ENCODE data around the gene STMP1. TPM values are rescaled to one million over a fixed set of nuclear protein-coding genes. Genes with fewer than 3 reads are reported as not detected.
A peak's percentile ranks its signal among the peaks of the same experiment; 100 is the strongest.
"Not testable (repeated sequence)": the region's sequence is repeated elsewhere in the genome, so short reads cannot be mapped to it uniquely, and the experiment has no call there.

The STMP1 gene
- total RNA-seq, 1 donor: 18.8 TPM

DNA sequence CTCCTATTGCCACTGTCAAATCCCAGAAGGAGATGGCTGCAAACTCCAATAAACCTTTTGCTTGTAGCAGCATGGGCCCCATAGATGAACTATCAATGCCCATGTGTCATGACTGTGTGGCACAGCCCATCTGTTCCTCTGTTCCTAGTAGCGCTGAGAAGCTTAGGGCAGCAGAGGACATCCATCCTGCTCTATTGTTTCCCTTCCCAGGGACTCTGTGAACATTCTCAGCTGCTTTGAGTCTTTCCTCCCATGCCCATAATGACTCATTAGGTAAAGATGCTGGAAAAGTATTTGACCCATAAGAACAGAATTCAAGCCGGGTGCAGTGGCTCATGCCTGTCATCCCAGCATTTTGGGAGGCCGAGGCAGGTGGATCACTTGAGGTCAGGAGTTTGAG, 28.3 kb downstream of the STMP1 start:
- H2AFZ ChIP-seq (ENCODE audit: low read length): no peak overlapping the region
- H3K27me3 ChIP-seq (ENCODE audit: insufficient read depth, low read length): no peaks in the 10 kb centered on the region
- H3K4me2 ChIP-seq (ENCODE audit: insufficient read depth, low read length): peak overlapping the region; percentile 47
- peak; percentile 85 for DNase-seq (ENCODE audit: insufficient read length, low spot score, missing footprints)
- TF ChIP-seq, protein P1, sequence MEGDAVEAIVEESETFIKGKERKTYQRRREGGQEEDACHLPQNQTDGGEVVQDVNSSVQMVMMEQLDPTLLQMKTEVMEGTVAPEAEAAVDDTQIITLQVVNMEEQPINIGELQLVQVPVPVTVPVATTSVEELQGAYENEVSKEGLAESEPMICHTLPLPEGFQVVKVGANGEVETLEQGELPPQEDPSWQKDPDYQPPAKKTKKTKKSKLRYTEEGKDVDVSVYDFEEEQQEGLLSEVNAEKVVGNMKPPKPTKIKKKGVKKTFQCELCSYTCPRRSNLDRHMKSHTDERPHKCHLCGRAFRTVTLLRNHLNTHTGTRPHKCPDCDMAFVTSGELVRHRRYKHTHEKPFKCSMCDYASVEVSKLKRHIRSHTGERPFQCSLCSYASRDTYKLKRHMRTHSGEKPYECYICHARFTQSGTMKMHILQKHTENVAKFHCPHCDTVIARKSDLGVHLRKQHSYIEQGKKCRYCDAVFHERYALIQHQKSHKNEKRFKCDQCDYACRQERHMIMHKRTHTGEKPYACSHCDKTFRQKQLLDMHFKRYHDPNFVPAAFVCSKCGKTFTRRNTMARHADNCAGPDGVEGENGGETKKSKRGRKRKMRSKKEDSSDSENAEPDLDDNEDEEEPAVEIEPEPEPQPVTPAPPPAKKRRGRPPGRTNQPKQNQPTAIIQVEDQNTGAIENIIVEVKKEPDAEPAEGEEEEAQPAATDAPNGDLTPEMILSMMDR (IDR thresholded peaks at IDR 0.05; ENCODE audit: extremely low read depth, low read depth, low read length): no peak
- peak overlapping the region; percentile 40 for H3K27ac ChIP-seq (ENCODE audit: low read depth, low read length)
- H3K79me2 ChIP-seq (ENCODE audit: insufficient read depth, low read length): peaks cover 8% of the 10 kb centered on the region
- H3K4me3 ChIP-seq (ENCODE audit: insufficient read depth, low read length): no peak overlapping the region
- H4K20me1 ChIP-seq (ENCODE audit: insufficient read depth, low read length): no peaks in the 10 kb centered on the region
- H3K4me1 ChIP-seq (ENCODE audit: insufficient read depth, low read length): peaks cover 18% of the 10 kb centered on the region
- H3K9me3 ChIP-seq (ENCODE audit: low read depth, low read length): no peaks in the 10 kb centered on the region
- no peaks in the 10 kb centered on the region for H3K36me3 ChIP-seq (ENCODE audit: insufficient read depth, low read length)

DNA sequence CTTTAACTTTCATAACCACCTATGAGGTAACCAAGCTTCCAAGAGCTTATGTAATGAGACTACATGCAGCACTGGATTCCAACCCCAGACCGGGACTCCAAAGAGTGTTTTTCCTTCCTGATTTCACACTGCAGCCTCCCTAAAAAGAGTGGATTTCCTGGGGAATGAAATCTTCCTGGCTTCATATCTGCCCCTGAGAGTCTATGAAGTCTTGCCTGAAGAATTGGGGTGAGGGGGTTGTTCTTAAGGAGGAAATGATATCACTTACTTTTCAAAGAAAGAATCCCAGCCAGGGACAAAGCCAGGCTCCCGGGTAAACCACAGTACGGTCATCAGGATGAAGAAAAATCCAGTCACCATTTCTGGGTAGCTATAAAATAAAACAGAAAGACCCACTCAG, 29.7 kb downstream of the STMP1 start:
- Histone ChIP-seq H3K9me3 (ENCODE audit: low read depth, low read length) (no peaks in the 10 kb centered on the region), H3K4me3 (ENCODE audit: insufficient read depth, low read length) (no peak overlapping the region), H2AFZ (ENCODE audit: low read length) (no peak overlapping the region), H3K27me3 (ENCODE audit: insufficient read depth, low read length) (no peaks in the 10 kb centered on the region), H3K27ac (ENCODE audit: low read depth, low read length) (peak overlapping the region; percentile 72), H4K20me1 (ENCODE audit: insufficient read depth, low read length) (no peaks in the 10 kb centered on the region), H3K36me3 (ENCODE audit: insufficient read depth, low read length) (no peaks in the 10 kb centered on the region), H3K4me1 (ENCODE audit: insufficient read depth, low read length) (peaks cover 16% of the 10 kb centered on the region), H3K4me2 (ENCODE audit: insufficient read depth, low read length) (no peak overlapping the region), H3K79me2 (ENCODE audit: insufficient read depth, low read length) (peaks cover 1% of the 10 kb centered on the region)
- TF ChIP-seq, protein P1 (IDR thresholded peaks at IDR 0.05; ENCODE audit: extremely low read depth, low read depth, low read length): no peak
- DNase-seq (ENCODE audit: insufficient read length, low spot score, missing footprints): no peak

DNA sequence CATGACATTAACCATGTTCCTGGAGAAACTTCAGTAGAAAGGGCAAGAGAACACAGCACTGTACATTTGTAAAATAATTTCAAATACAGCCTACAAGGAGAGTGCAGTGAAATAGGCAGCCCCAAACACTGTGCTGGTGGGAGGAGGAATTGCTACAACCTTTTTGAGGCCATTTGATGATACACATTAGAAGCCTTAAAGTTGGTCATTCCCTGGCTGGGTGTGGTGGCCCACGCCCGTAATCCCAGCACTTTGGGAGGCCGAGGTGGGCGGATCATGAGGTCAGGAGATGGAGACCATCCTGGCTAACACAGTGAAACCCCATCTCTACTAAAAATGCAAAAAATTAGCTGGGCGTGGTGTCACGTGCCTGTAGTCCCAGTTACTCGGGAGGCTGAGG, 30.3 kb downstream of the STMP1 start:
- H3K4me2 ChIP-seq (ENCODE audit: insufficient read depth, low read length); H3K27me3 ChIP-seq (ENCODE audit: insufficient read depth, low read length); DNase-seq (ENCODE audit: insufficient read length, low spot score, missing footprints); H4K20me1 ChIP-seq (ENCODE audit: insufficient read depth, low read length); H3K9me3 ChIP-seq (ENCODE audit: low read depth, low read length); H3K36me3 ChIP-seq (ENCODE audit: insufficient read depth, low read length); H3K79me2 ChIP-seq (ENCODE audit: insufficient read depth, low read length); H3K4me3 ChIP-seq (ENCODE audit: insufficient read depth, low read length); H2AFZ ChIP-seq (ENCODE audit: low read length): not testable (repeated sequence)
- H3K27ac ChIP-seq (ENCODE audit: low read depth, low read length): peak overlapping the region; percentile 72
- H3K4me1 ChIP-seq (ENCODE audit: insufficient read depth, low read length): peaks cover 16% of the 10 kb centered on the region

DNA sequence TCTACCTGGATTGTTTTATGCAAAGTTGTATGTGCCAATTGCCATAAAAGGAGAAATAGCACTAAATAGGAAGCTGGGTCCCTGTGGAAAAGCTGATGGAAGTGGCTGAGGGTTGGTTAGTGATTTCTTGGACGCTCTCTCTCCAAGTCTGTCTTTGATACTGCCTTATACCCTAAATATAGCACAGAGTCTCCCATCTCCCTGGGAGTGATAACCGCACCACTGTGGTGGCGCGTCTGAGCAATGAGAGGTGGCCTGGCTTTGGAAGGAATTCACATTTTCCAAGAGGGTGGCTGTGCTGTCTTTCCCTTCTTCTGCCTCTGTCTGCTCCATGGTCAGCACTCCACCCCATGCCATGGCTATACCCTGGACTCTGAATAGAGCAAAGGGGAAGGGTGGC, 31.2 kb downstream of the STMP1 start:
- H3K27ac ChIP-seq (ENCODE audit: low read depth, low read length): no peak overlapping the region
- H4K20me1 ChIP-seq (ENCODE audit: insufficient read depth, low read length): no peaks in the 10 kb centered on the region
- no peaks in the 10 kb centered on the region for H3K79me2 ChIP-seq (ENCODE audit: insufficient read depth, low read length)

More for the DNA sequence above, 31.2 kb downstream of the STMP1 start:
- H3K9me3 ChIP-seq (ENCODE audit: low read depth, low read length): no peaks in the 10 kb centered on the region
- TF ChIP-seq, protein P1 (IDR thresholded peaks at IDR 0.05; ENCODE audit: extremely low read depth, low read depth, low read length): no peak
- no peaks in the 10 kb centered on the region for H3K27me3 ChIP-seq (ENCODE audit: insufficient read depth, low read length)
- H3K4me2 ChIP-seq (ENCODE audit: insufficient read depth, low read length): no peak overlapping the region
- no peaks in the 10 kb centered on the region for H3K36me3 ChIP-seq (ENCODE audit: insufficient read depth, low read length)
- H3K4me1 ChIP-seq (ENCODE audit: insufficient read depth, low read length): peaks cover 16% of the 10 kb centered on the region
- no peak overlapping the region for H3K4me3 ChIP-seq (ENCODE audit: insufficient read depth, low read length)
- DNase-seq (ENCODE audit: insufficient read length, low spot score, missing footprints): no peak
- H2AFZ ChIP-seq (ENCODE audit: low read length): no peak overlapping the region

Measured in osteoblast (primary cell).